Posterior vena cava (tissue), 2 donors: ENCODE data around the gene SHROOM2. TPM values are rescaled to one million over a fixed set of nuclear protein-coding genes. Genes with fewer than 3 reads are reported as not detected.

Source experiments
- DNase-seq: peaks from one replicate; pipeline ENCODE4 v3.0.0-alpha.2; 2020; ENCODE audit warnings: low spot score
- intact Hi-C, 2 donors: fragments of 100-400 bp; cut with DNase I; formaldehyde crosslinking; loops; one replicate each; pipeline versions ENCODE4 v1.14.1 to v1.14.2; 2022 to 2023
- total RNA-seq, 2 donors: library from RNA; stranded (reverse); fragmentation: NEBNext Ultra II Directional; extraction: Animal tissue kit (Norgen Biotek cat#: 25700); gene quantifications; one replicate each; pipeline ENCODE4 v1.2.1, GENCODE V29; 2021
- donor health status: DM: yes; HTN: yes; CAD: no.
- donor health status: DM: yes; HTN: yes; CAD: no.

SHROOM2 gene
- total RNA-seq, 2 donors from 2014 or later: 1.2 to 1.8 TPM

DNA sequence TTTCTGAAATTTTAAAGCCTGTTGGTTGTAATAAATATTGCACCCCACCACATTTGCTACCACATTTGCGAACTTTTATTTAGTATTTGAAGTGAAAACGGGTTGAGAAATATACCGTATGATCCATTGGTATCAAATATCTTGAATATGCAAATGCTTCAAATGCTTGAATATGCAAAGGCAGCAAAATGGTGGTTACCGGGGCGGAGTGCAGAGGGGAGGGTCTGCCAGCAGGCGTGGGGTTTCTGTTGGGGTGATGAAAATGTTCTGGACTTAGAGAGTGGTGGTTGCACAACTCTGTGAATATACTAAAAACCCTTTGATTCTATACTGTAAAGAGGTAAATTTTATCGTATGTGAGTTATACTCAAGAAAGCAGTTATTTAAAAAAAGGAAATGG is 35.3 kb downstream of the SHROOM2 start:
- DNase-seq: no peak
- intact Hi-C loops: no loop called here

- intact Hi-C loops: no loop called here
- no peak for DNase-seq
Observed at GRCh38 chrX:9824554-9824953, 38.3 kb downstream of the SHROOM2 start.

GRCh38 chrX:9825129-9825790 is 39.0 kb downstream of the SHROOM2 start:
- DNase-seq: no peak

DNA sequence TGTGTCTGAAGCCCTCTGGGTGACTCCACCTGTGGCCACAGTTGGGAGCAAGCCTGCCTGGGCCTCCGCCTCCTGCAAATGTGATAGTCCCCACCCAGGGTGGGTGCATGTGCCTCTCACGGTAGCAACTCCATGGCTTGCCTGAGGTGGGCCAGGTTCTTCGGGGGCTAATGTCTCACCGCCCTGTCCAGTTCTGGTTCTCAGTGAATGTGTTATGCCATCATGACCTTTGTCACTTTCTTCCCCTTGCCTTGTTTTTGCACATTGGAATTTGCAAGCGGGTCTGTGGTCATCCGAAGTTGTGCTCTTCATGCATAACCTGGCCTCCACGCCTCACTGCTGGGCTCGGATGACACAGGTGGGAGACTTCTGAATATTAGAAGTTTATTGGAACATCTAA is 39.7 kb downstream of the SHROOM2 start:
- no peak for DNase-seq
- intact Hi-C loops: no loop called here

More at GRCh38 chrX:9825129-9825790, 39.0 kb downstream of the SHROOM2 start:
- intact Hi-C loops: no loop called here

DNA sequence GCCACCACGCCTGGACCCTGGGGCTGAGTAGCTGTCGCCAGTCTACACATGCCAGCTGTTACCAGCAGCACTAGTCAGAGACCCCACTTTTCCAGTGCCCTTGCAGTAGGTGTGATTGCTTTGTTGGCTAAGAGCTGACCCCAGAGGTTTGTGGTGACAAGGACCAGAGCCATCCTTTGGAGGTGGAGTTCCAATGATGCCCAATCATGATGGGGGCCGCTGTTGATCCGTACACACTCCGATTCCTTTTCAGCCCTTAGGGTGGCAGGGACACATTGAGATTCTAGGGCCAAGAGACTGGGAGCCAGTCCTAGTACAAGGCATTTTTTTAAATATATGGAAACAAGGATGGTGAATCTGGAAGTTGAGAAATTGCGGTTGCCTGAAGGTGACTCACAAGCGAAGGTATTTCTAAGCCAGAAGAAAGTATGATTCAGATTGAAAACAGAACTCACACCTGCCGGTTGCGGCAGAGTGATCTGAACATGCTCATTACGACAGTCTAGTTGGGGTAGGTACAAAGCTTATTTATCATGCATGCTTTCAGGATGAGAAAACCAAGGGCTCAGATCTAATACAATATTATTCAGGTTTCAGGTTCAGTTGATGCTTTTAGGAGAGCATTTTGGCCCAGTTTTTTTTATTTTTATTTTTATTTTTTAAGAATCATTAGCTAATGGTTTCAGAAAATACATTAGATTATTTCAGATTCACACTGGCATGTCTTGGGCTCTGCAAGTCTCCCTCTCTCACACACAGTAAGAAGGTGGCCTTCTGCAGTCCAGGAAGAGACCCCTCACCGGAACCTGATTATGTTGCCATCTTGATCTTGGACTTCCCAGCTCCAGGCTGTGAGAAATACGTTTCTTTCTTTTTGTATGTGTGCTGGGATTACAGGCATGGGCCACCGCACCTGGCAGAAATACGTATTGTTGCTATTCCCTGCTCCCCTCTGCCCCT is 43.4 kb downstream of the SHROOM2 start:
- DNase-seq: no peak
- intact Hi-C loops: loop anchor here in 1 of 2 donors (2.0 kb wide), 1 partner anchor 65 kb away; no protein-coding TSS in a partner anchor

GRCh38 chrX:9832811-9833210 is 46.6 kb downstream of the SHROOM2 start:
- DNase-seq: no peak
- intact Hi-C loops: no loop called here

DNA sequence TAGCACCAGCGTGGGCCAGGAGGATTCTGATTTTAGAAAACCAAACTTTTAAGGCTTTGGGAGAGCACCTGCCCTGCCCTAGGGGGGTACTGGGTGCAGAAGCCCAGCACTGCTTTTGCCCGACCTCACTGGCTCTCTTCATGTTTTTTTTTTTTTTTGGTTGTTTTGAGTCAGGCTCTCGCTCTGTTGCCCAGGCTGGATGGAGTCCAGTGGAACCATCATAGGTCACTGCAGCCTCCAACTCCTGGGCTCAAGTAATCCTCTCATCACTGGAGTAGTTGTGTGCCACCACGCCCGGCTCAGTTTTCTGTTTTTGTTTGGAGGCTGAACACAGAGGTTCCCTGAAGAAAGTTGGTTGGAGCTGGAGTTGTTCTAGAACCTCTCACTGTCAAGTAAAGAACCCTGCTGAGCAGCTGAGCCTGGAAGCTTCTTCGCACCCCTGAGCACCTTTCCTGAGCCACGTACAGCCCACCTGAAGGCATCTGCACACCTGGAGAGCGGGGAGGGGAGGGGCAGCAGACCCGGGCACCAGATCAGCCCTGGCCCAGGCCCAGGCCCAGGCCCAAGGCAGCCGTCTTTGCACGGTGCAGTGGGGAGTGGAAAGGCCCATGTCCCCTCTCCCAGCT is 49.5 kb downstream of the SHROOM2 start:
- no peak for DNase-seq
- intact Hi-C loops: no loop called here

- intact Hi-C loops: no loop called here
- no peak for DNase-seq
Observed at GRCh38 chrX:9842541-9842940, 56.3 kb downstream of the SHROOM2 start.

DNA sequence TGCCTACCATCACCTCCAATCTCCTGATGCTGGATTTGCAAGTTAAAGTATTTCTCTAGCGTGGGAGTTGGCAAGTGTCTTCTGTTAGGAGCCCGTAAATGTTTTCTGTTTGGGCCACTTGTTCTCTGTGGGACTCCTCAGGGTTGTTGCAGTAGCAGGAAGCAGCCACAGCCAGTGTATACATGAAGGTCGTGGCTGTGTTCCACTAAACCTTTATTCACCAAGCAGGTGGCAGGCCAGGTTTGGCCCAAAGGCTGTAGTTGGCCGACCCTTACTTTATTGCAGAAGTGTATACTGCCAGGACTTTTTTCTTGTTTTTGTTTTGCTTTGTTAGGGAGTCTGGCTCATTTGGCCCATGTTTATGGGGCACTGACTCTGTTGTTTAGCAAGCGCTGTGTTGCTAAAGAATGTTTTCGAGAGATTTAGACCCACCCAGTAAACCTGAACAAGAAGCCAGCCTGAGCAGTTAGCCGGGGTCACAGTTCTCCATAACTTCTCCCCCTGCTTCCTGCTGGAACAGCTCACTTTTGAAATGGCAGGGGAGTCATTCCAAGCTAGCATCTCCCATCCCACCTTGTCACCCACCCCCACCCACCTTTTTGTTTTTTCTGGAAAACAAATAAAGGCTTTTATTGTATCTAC is 58.8 kb downstream of the SHROOM2 start:
- no peak for DNase-seq
- intact Hi-C loops: no loop called here

- DNase-seq: no peak
- intact Hi-C loops: no loop called here
Observed at GRCh38 chrX:9845578-9845952, 59.3 kb downstream of the SHROOM2 start.

DNA sequence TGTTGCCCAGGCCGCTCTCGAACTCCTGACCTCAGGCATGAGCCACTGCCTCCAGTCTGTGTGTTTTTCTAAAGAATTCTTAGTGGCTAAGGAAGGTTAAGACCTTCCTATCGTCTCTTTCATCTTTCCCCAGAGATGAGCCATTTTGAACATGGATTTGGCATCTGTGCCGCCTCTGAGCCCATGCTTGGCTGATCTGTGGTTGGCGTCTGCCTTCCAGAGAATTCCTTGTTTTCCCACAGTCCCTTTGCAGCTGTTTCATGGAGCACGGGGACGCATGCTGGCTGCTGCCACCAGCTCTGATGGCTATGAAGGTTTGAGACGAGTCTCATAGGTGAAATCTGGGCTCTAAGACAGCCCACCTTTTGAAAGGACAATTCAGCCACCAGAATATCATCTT is 60.4 kb downstream of the SHROOM2 start:
- intact Hi-C loops: no loop called here
- no peak for DNase-seq

DNA sequence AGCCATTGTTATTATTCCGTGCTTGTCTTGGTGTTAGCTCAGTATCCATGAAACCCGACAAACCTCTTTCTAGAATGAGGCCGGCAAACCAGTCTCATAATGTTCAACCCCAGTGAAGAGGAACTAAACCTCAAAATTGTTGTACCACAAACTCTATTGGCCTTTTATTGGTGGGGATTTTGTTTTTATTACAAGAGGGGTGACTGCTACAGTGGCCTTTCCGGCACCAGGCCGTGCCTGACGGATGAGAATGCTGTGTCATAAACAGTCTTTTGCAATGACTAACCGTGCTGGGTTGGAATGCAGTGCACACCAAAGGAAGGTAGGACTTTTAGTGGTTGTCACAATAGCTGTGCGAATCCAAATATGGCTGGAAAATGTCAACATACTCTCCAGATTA is 60.8 kb downstream of the SHROOM2 start:
- intact Hi-C loops: no loop called here
- DNase-seq: no peak

- no peak for DNase-seq
- intact Hi-C loops: no loop called here
Observed at GRCh38 chrX:9848718-9849479, 62.7 kb downstream of the SHROOM2 start.

- intact Hi-C loops: no loop called here
- DNase-seq: no peak
Observed at GRCh38 chrX:9851890-9852289, 65.7 kb downstream of the SHROOM2 start.

GRCh38 chrX:9853307-9853706 is 67.1 kb downstream of the SHROOM2 start:
- intact Hi-C loops: no loop called here
- no peak for DNase-seq

DNA sequence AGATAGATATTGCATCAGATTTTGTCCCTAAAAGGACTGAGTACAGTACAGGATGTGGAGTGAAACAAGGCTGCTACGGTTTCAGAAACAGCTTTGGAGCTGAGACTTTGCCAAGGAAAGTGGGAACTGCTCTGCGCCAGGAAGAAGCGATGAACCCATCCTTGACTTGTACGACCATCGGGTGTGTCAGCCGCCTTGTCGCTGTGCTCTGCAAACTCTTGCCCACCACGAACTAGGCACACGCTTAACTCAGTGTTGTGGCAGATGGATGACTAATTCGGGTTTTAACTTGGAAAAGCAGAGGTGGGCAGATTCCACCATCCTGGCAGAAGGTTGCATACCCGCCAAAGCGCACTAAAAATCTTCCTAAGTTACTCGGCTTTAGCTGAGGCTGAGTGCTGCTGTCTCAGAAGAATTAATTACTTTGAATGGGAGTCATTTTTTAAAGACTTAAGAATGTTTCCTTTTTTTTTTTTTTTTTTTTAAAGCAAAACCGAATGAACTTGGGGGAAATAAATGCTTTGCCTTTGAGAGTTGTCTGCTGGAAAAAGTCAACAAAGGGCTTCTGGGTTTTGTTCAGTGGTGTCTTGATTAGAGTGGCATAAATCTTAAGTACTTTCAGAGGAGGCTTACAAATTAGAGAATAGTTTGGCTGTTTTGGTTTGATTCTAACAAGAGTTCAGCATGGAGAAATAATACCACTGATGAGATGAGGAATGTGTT is 69.5 kb downstream of the SHROOM2 start:
- intact Hi-C loops: no loop called here
- DNase-seq: no peak

GRCh38 chrX:9856588-9856987 is 70.4 kb downstream of the SHROOM2 start:
- DNase-seq: no peak
- intact Hi-C loops: no loop called here
